HG03378 (cell line): ENCODE measurements around the gene TMPRSS11F.

ENCODE experiments used
- ATAC-seq: cut with Tn5 transposase; IDR thresholded peaks from one replicate; pipeline ENCODE4 v1.9.1; 2021; ENCODE audit warnings: mild to moderate bottlenecking, moderate library complexity; ENCODE audit not compliant: unreplicated experiment

Gene TMPRSS11F

GRCh38 chr4:68079928-68080327 lies 49.7 kb downstream of the TMPRSS11F start:
- no peak for ATAC-seq

- ATAC-seq: no peak
Measured at GRCh38 chr4:68077737-68078136, 51.9 kb downstream of the TMPRSS11F start.

- no peak for ATAC-seq
Measured at GRCh38 chr4:68077301-68077700, 52.4 kb downstream of the TMPRSS11F start.

- ATAC-seq: no peak
Measured at GRCh38 chr4:68076194-68076593, 53.5 kb downstream of the TMPRSS11F start.

GRCh38 chr4:68074397-68074796 lies 55.3 kb downstream of the TMPRSS11F start:
- ATAC-seq: no peak

GRCh38 chr4:68070302-68070701 lies 59.4 kb downstream of the TMPRSS11F start:
- ATAC-seq: no peak

- ATAC-seq: no peak
Measured at GRCh38 chr4:68062501-68062900, 67.2 kb downstream of the TMPRSS11F start.

- ATAC-seq: no peak
Measured at GRCh38 chr4:68038272-68038671, 91.4 kb downstream of the TMPRSS11F start.

- ATAC-seq: no peak
Measured at GRCh38 chr4:68021185-68021584, 108.5 kb downstream of the TMPRSS11F start.

GRCh38 chr4:68011684-68012083 lies 118.0 kb downstream of the TMPRSS11F start:
- no peak for ATAC-seq
